Hematopoietic multipotent progenitor cell treated with erythropoietin and hydrocortisone succinate and interleukin-3 and kit ligand, for 15 days (in vitro differentiated cells): ENCODE measurements around the gene STIM1.

ENCODE experiments used
- DNase-seq: peaks from one replicate; pipeline ENCODE4 v3.0.0-alpha.2; 2015; ENCODE audit warnings: low spot score

STIM1 gene

GRCh38 chr11:4068962-4069361 lies 213.5 kb downstream of the STIM1 start:
- DNase-seq = no peak

- DNase-seq = no peak
These were observed 215.9 kb downstream of the STIM1 start for GRCh38 chr11:4071325-4071724.

DNA sequence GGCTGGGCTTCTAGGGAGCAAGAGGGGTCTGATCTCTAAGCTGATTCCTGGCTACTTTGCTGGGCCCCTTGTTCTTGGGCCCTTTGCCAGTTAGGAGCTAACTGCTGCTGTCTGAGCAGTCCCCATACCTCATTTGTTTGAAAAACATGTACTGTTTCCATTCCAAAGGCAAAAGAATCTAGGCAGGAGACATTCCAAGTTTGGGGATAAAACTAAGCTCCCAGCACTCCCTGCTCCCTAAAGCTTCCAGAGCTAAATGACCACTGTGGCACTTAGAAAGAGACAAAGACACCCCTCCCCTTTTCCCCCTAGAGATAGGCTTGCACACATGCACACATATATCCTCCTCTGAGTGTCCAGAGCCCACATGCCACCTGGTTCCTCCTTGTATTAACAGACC lies 216.4 kb downstream of the STIM1 start:
- no peak for DNase-seq

DNA sequence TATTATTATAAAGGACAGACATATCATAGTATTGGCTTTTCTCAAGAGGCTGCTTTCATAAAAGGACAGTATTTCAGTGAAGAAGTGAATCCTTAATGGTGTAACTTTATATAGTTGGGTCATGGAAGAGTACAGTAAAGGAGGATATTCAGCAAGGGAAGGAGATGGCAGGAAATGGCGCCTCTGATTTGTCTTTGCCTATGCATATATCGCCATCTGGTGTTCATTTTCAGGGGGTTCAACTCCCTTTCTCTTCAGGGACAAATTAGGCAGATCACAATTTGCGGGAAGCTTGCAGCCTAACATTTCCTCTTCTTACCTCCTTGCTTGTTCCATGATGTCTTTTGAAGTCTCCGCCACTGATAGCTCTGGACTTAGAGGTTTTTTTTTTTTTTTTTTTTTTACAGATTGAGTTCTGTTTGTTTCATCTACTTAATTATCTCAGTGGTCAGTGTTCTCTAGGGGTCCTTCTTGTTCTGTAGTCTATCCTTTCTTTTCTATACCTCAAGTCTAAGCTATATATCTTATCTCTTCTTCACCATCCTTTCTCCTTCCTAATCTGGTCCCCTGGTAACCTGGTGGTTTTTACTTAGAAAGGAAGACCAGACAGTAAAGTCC lies 217.3 kb downstream of the STIM1 start:
- peak; percentile 83 for DNase-seq

DNA sequence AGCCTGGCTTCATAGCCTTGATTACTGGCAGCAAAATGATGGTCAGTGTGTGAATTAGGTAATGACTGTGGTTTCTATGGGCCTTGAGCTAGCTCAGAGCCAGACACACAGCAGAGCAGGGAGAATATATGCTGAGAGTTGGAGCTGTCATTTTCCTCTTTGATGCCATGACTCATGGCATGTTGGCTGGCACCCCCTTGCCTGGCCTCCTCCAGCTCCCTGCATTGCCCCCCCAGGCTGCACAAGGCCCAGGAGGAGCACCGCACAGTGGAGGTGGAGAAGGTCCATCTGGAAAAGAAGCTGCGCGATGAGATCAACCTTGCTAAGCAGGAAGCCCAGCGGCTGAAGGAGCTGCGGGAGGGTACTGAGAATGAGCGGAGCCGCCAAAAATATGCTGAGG lies 218.8 kb downstream of the STIM1 start:
- DNase-seq = no peak

DNA sequence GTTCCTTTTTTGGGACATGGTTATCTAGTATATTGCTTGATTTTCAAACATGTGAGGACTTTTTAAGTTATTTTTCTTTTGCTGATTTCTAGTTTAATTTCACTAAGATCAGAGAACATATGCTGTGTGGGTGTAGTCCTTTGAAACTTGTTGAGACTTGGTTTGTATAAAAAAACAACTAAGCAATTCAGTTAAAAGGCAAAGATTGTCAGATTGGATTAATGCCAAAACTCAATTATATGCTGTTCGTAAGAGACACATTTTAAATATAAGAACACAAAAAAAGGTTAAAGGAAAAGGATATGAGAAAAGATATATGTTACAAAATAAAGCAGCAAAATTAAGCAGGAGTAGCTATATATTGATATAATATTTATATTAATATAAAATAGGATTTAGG lies 221.3 kb downstream of the STIM1 start:
- no peak for DNase-seq

DNA sequence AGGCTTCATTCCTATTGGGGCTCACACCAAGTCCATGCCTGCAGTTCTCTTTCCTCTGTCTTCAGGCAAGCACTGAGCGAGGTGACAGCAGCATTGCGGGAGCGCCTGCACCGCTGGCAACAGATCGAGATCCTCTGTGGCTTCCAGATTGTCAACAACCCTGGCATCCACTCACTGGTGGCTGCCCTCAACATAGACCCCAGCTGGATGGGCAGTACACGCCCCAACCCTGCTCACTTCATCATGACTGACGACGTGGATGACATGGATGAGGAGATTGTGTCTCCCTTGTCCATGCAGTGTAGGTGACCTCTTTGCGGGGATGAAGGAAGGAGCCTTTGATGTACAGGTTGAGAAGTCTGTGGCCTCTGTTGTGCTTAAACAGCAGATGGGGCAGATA lies 227.7 kb downstream of the STIM1 start:
- no peak for DNase-seq

GRCh38 chr11:4084406-4085125 lies 229.1 kb downstream of the STIM1 start:
- DNase-seq = no peak

- no peak for DNase-seq
These were observed 230.1 kb downstream of the STIM1 start for GRCh38 chr11:4085575-4085974.

GRCh38 chr11:4086575-4087353 lies 231.3 kb downstream of the STIM1 start:
- no peak for DNase-seq

DNA sequence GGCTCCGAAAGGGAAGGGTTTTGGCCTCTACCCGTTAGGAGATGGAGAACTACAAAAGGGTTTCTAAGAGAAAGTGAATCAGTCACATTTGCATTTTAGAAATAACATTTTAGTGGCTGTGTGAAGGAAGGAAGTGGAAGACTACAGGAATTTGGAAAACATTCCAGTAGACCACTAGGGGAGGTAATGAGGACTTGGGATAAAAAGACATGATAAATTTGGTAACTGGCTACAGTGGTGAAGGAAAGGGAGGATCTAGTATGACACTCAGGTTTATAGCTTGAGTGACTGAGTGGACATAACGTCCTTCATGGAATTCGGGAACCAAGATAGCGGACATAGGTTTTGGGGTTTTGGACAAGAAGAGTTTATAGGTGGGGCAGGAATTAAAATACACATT lies 232.1 kb downstream of the STIM1 start:
- no peak for DNase-seq

DNA sequence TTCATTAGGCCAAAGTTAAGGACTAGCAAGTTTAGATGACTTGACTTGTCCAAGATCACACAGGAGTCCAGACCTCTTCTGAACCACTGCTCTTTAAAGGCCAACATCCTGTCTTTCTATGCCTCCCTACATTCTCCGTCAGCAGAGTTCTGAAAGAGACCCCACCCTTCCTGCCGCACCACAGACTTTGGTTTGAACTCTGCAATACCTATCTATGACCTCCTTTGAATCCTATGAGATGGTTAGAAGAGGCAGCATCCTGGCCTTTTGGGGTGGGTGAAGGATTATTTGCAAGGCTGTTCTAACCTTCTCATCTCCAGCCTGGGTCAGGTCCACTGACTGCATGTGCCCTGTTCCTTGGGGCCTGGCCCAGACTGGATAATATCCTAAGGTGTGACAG lies 234.8 kb downstream of the STIM1 start:
- DNase-seq = no peak

DNA sequence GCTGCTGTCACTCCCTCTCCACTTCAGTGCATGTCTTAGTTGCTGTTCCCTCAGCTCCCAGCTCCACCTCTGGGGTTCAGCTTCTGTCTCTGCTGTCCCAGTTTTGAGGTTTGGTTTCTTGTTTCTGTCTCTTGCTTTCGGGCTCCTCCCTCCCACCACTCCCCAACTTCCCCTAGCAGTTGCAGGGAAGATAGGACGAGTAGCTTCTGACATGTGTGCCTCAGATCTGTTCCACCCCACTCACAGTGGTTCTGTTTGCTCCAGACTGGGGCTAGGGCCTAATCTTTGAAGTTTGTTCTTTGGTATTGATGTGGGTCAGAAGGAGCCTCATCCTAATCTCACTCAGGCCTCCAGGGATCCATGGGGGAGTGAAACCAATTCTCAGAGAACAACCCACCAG lies 236.6 kb downstream of the STIM1 start:
- peak; percentile 71 for DNase-seq

DNA sequence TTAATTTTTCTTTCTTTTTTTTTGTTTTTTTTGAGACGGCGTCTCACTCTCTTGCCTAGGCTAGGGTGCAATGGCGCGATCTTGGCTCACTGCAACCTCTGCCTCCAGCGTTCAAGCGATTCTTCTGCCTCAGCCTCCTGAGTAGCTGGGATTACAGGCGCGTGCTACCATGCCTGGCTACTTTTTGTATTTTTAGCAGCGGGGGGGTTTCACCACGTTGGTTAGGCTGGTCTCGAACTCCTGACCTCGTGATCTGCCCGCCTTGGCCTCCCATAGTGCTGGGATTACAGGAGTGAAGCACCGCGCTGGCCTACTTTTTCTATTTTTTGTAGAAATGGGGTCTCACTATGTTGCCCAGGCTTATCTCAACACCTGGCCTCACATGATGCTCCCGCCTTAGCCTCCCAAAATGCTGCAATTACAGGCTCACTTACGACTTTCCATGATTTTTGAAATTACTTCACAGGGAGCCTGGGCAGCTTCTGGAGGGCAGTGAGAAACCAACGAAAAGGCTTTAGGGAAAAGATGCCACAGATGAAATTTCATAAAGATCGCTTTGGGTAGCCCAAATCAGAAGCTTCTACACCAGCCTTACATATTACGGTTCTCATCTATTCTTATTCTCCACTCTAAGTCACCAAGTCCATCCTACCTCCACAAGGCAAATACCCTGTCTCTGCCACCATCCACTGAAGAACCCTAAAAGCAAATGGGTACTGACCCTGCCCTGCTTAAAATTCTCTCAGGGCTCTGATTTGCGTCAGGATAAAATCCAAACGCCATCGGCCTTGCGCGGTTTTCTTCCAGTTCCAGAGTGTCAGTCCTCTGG lies 238.3 kb downstream of the STIM1 start:
- DNase-seq = no peak

DNA sequence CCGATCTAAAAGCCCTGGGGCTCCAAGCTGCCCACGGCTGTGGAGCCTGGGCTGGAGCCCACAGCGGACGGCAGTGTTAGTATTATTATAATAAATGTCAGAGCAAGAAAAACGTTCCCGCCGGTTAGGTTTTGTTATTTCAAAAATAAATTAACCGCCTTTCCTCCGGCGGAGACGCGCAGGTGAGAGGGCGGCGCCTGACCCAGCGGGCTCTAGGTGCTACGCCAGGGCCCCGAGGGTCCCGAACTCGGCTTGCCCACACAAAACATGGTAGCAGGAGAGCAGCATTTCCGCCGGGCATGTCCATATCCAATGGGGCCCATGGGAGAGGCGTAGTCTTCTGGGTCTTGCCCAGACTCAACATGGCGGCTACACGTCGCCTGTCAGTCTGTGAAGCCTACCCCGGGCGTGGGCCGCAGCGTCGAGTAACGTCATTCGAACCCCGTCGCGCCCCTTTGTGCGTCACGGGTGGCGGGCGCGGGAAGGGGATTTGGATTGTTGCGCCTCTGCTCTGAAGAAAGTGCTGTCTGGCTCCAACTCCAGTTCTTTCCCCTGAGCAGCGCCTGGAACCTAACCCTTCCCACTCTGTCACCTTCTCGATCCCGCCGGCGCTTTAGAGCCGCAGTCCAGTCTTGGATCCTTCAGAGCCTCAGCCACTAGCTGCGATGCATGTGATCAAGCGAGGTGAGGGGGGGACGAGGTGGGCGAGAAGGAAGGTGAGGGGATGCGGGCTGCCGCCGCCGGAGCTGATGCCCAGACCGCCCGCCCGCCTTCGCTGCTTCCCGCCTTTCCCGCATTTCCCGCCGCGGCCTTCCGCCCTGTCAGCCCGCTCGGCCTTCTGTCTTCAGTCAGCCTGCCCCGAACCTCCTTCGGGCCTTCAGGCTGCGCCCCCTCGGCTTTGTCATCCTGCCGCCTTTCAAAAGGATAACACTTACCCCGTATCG lies 239.2 kb downstream of the STIM1 start, which contains the start of gene RRM1:
Gene RRM1, plus strand, starts transcription at position 452 of the 944 bp plus-strand sequence. Its CDS starts 214 bp downstream, at position 666.
- peak; percentile 92 for DNase-seq

DNA sequence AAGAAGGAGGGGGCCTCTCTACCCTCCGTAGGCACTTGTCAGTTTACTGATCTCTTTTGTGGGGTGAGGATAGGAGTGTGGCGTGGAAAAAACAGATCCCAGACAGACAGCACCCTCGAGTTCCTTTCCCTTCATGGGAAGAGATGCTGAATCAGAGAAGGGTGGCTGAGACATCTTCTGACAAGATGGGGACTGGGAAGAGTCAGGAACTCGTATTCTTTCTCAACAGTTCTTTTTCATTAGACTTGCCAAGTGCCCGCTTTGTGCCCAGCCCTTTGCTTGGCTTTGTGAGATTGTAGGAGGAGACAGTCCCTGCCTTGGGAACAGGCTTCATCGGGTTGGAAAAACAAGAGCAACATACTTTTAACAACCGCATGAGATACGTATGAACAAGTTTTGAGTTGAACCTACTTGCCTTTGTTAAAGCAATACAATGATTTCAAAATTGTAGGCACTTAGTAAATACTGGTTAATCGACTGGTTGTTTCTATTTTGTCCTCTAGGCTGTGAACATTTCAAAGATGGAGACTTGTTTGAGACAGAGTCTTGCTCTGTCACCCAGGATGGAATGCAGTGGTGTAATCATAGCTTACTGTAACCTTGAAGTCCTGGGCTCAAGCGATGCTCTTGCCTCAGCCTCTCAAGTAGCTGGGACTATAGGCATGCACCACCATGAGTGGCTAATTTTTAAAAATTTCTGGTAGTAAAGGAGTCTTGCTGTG lies 240.2 kb downstream of the STIM1 start:
- DNase-seq = peak; percentile 32

- DNase-seq = no peak
These were observed 242.7 kb downstream of the STIM1 start for GRCh38 chr11:4098026-4098621.

- no peak for DNase-seq
These were observed 247.2 kb downstream of the STIM1 start for GRCh38 chr11:4102711-4103110.

- DNase-seq = no peak
These were observed 247.8 kb downstream of the STIM1 start for GRCh38 chr11:4103269-4103668.

DNA sequence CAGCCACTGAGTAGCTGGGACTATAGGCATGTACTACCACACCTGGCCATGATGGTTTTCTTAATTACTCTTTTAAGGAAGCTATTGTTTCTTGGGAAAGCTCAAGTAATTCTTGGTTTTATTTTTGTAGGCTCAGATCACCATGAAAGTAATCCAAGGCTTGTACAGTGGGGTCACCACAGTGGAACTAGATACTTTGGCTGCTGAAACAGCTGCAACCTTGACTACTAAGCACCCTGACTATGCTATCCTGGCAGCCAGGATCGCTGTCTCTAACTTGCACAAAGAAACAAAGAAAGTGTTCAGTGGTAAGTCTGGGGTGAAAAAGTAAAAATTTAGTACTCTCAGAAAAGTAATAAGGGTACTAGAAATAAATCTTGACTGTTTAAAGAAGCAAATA lies 250.5 kb downstream of the STIM1 start:
- no peak for DNase-seq
